Heart left ventricle (tissue), 16 donors: ENCODE data around the gene SATB2. TPM values are rescaled to one million over a fixed set of nuclear protein-coding genes. Genes with fewer than 3 reads are reported as not detected.
A peak's percentile ranks its signal among the peaks of the same experiment; 100 is the strongest.

Experiments used
- ATAC-seq, 4 donors: fragments of 200-7000 bp; cut with Tn5 transposase; one replicate each; pipeline ENCODE4 v1.9.1; 2020 to 2022; ENCODE audit warnings: moderate library complexity in 4 of 4, mild to moderate bottlenecking in 3 of 4, moderate number of reproducible peaks in 1 of 4
- DNase-seq, 5 donors: peaks; one replicate each; pipeline ENCODE4 v3.0.0-alpha.2; 2020
- H3K27ac ChIP-seq, 12 donors: fragments of 200-600 bp; sonication (generic) in 4 of 12; one replicate each; pipeline versions ENCODE4 v1.5.0 to v1.8.0; 2016 to 2022; ENCODE audit warnings: mild to moderate bottlenecking in 2 of 12
- H3K27me3 ChIP-seq, 9 donors: fragments of 200-600 bp; sonication (generic) in 2 of 9; one replicate each; pipeline versions ENCODE4 v1.5.1 to v1.8.0; 2016 to 2022; ENCODE audit warnings: mild to moderate bottlenecking in 3 of 9
- H3K36me3 ChIP-seq, 9 donors: fragments of 200-600 bp; sonication (generic) in 2 of 9; one replicate each; pipeline versions ENCODE4 v1.5.0 to v1.8.0; 2018 to 2022; ENCODE audit warnings: mild to moderate bottlenecking in 2 of 9
- H3K4me1 ChIP-seq, 12 donors: fragments of 200-600 bp; sonication (generic) in 4 of 12; one replicate each; pipeline versions ENCODE4 v1.5.0 to v1.8.0; 2016 to 2022; ENCODE audit warnings: mild to moderate bottlenecking in 3 of 12
- H3K4me3 ChIP-seq, 12 donors: fragments of 200-600 bp; sonication (generic) in 4 of 12; one replicate each; pipeline versions ENCODE4 v1.5.0 to v1.8.0; 2017 to 2022; ENCODE audit warnings: mild to moderate bottlenecking in 9 of 12, moderate library complexity in 4 of 12
- H3K9me3 ChIP-seq, 12 donors: fragments of 200-600 bp; sonication (generic) in 4 of 12; one replicate each; pipeline versions ENCODE4 v1.5.0 to v1.8.0; 2016 to 2022; ENCODE audit warnings: mild to moderate bottlenecking in 1 of 12
- POLR2A ChIP-seq, 2 donors: fragments of 450-650 bp; IDR thresholded peaks; one replicate each; pipeline ENCODE4 v1.6.1; 2017; ENCODE audit warnings: antibody characterized with exemption in 2 of 2, mild to moderate bottlenecking in 2 of 2, moderate library complexity in 2 of 2
- WGBS, 4 donors: extraction: QIAGEN DNeasy Blood & Tissue Kit in 2 of 4; methylation state at CpG; one replicate each; pipeline versions ENCODE4 v1.1.5 to v1.1.7; 2013 to 2018; 5-methylcytosine and 5-hydroxymethylcytosine counted together
- intact Hi-C, 10 donors: fragments of 100-400 bp; cut with DNase I; formaldehyde crosslinking; loops; one replicate each; pipeline versions ENCODE4 v1.11.1 to v1.14.2; 2022
- polyA plus RNA-seq, 2 donors: library from polyadenylated mRNA; stranded (reverse); fragments of 200-250 nt; gene quantifications; one replicate each; pipeline ENCODE4 v1.2.3, GENCODE V29; 2013
- total RNA-seq, 9 donors: library from RNA; depleted of rRNA in 2 of 9; stranded (reverse); fragments of >200 nt in 2 of 9; fragmentation: NEBNext Ultra II Directional in 3 of 9; extraction: Animal tissue kit (Norgen Biotek cat#: 25700) in 3 of 9; gene quantifications; one replicate each; pipeline versions ENCODE4 v1.1.0 to v1.2.4, GENCODE V29; 2016 to 2023
- TF ChIP-seq, protein P1 (sequence below), 12 donors: fragments of 200-600 bp; sonication (generic) in 4 of 12; IDR thresholded peaks; one replicate each; pipeline versions ENCODE4 v1.5.0 to v1.8.0; 2018 to 2022; ENCODE audit warnings: antibody characterized with exemption in 12 of 12, mild to moderate bottlenecking in 5 of 12
- donor health status: ischemic (EF 13 %, LVEDD 7.1; RV severe dilation, severe dysfunction).
- donor health status: healthy with polysubstance abuse.
- donor health status: DM: no; HTN: yes; CAD: no.
- donor health status: DM: no; HTN: no; CAD: no.
- donor health status: ischemic (EF 25% LVEDD 6.9; RV normal size, moderate dysfunction).
- donor health status: ischemic (EF 25% LVEDD 5.7; RV mildly dilated, moderate dysfunction).
- donor health status: healthy.
- donor health status: DM: yes; HTN: yes; CAD: no.
- donor health status: ischemic (EF 35%, LVEDD 5.7; RV mildly dilated, moderate dysfunction).
- donor health status: nonischemic (EF 11% LVEDD 7.7; RV severe dilation, severe dysfunction).
- donor health status: DM: yes; HTN: yes; CAD: no.
- donor health status: PGD.
- donor health status: ischemic (EF 29% LVEDD 5.4; RV normal size, mild dysfunction).
- donor health status: nonischemic (EF 23%, LVEDD 6.1; RV moderate dilation, normal function).

The SATB2 gene
- total and polyA plus RNA-seq, 11 donors: 0.38 to 3.3 (median 1.2) TPM

DNA sequence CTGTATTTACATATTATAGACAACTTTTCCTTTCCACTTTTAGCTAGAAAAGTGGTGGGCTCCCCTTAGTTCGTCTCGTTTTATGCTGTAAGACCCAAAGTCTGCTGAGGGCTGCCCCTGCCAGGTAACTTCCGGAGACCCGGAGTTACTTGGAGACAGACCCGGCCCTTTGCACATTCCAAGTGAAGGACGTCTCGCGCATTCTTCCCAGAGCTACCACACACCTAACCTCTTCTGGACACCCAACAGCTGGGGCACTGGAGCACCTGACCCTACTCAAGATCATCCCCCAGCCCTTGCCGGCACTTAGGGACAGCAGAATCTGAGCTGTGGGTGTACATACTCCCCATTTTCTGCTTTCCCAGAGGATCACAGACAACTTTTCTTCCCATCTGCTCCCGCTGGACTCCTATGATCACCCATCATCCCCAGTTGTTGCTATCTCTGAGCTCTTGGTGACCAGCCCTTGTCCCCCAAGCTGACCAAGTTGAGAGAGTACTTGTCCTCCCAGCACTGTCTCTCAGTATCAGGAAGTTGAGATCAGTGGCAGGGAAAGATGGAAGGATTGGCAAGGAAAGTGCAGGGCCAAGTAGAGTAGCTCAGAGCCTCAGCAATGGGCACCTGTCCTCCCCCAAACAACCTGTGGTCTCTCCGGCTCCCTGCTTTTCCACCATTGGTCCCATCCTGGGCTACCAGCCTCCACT is 8.4 kb upstream of the SATB2 start:
- ATAC-seq (no peak), DNase-seq (no peak)
- peaks cover 4 to 62% (median 25%) of the 10 kb centered on the region in 12 donors for H3K4me1 ChIP-seq
- peaks cover 94 to 100% (median 100%) of the 10 kb centered on the region in 9 donors for H3K27me3 ChIP-seq
- H3K36me3 ChIP-seq: no peaks in the 10 kb centered on the region
- TF ChIP-seq, protein P1, sequence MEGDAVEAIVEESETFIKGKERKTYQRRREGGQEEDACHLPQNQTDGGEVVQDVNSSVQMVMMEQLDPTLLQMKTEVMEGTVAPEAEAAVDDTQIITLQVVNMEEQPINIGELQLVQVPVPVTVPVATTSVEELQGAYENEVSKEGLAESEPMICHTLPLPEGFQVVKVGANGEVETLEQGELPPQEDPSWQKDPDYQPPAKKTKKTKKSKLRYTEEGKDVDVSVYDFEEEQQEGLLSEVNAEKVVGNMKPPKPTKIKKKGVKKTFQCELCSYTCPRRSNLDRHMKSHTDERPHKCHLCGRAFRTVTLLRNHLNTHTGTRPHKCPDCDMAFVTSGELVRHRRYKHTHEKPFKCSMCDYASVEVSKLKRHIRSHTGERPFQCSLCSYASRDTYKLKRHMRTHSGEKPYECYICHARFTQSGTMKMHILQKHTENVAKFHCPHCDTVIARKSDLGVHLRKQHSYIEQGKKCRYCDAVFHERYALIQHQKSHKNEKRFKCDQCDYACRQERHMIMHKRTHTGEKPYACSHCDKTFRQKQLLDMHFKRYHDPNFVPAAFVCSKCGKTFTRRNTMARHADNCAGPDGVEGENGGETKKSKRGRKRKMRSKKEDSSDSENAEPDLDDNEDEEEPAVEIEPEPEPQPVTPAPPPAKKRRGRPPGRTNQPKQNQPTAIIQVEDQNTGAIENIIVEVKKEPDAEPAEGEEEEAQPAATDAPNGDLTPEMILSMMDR (IDR thresholded peaks at IDR 0.05): no peak
- TF ChIP-seq POLR2A (IDR thresholded peaks at IDR 0.05): no peak
- H3K4me3 ChIP-seq: no peak overlapping the region
- no peaks in the 10 kb centered on the region for H3K9me3 ChIP-seq
- WGBS, 4 donors: 9 to 14% (median 12%) methylated on average over 7 to 11 of the region's 11 CpGs
- H3K27ac ChIP-seq: no peak overlapping the region
- intact Hi-C loops: no loop called here

DNA sequence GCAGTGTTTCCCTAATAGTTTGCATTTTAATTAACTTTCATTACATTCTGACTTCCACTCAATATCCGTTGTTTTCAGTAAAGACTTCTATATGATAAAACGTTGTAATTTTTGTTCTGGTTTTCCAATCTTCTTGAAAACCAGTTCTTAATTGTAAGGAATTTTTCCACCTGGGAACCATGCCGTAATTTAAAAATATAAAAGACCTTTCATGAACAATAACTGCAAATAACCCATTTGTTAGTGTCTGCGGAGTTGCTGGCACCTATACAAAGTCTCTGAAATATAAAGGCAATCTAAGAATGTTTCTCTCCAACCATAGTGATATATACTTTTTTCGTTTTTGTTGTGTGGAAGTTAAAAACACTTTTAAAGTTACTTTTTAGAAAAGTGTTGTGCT is 7.7 kb upstream of the SATB2 start:
- no peak overlapping the region for H3K27ac ChIP-seq
- DNase-seq: no peak
- WGBS, 4 donors: 9 to 16% (median 13%) methylated on average over 5 of the region's 5 CpGs
- H3K4me1 ChIP-seq: peaks cover 4 to 55% (median 21%) of the 10 kb centered on the region in 12 donors
- peaks cover 91 to 100% (median 100%) of the 10 kb centered on the region in 9 donors for H3K27me3 ChIP-seq
- H3K4me3 ChIP-seq: no peak overlapping the region
- no peaks in the 10 kb centered on the region for H3K36me3 ChIP-seq
- no peaks in the 10 kb centered on the region for H3K9me3 ChIP-seq
- no peak for ATAC-seq
- intact Hi-C loops: no loop called here
- TF ChIP-seq, protein P1 (IDR thresholded peaks at IDR 0.05): no peak
- TF ChIP-seq POLR2A (IDR thresholded peaks at IDR 0.05): no peak

- DNase-seq (no peak), ATAC-seq (no peak)
- peak overlapping the region in 1 of 12 donors; percentile 8 for H3K4me3 ChIP-seq
- H3K36me3 ChIP-seq: no peaks in the 10 kb centered on the region
- H3K9me3 ChIP-seq: no peaks in the 10 kb centered on the region
- 4 to 9% (median 6%) methylated on average over 15 to 46 of the region's 46 CpGs for WGBS, 4 donors
- H3K27me3 ChIP-seq: peaks cover 85 to 100% (median 97%) of the 10 kb centered on the region in 9 donors
- TF ChIP-seq, protein P1 (IDR thresholded peaks at IDR 0.05): no peak
- TF ChIP-seq POLR2A (IDR thresholded peaks at IDR 0.05): no peak
- no peak overlapping the region for H3K27ac ChIP-seq
- H3K4me1 ChIP-seq: peaks cover 4 to 55% (median 26%) of the 10 kb centered on the region in 12 donors
- intact Hi-C loops: no loop called here
Measured at GRCh38 chr2:199464606-199465352, 7.0 kb upstream of the SATB2 start.
